Thyroid gland (tissue), 4 donors: ENCODE measurements around the gene HECTD3. TPM values are rescaled to one million over a fixed set of nuclear protein-coding genes. Genes with fewer than 3 reads are reported as not detected.
"Not testable (repeated sequence)": the region's sequence is repeated elsewhere in the genome, so short reads cannot be mapped to it uniquely, and the experiment has no call there.

Experiments
- DNase-seq, 2 donors: peaks; one replicate each; pipeline ENCODE4 v3.0.0-alpha.2; 2019
- H3K27ac ChIP-seq, 3 donors: fragments of 200-600 bp; sonication (generic); 1 replicate in 2 of 3; 2 replicates in 1 of 3; pipeline ENCODE4 v1.5.1; 2016 to 2019; ENCODE audit warnings: mild to moderate bottlenecking in 1 of 3, moderate library complexity in 1 of 3
- H3K27me3 ChIP-seq: fragments of 200-600 bp; sonication (generic); one replicate; pipeline ENCODE4 v1.5.1; 2019
- H3K36me3 ChIP-seq, 2 donors: fragments of 200-600 bp; sonication (generic); one replicate each; pipeline ENCODE4 v1.5.1; 2016 to 2019
- H3K4me1 ChIP-seq, 2 donors: fragments of 200-600 bp; sonication (generic); one replicate each; pipeline ENCODE4 v1.5.1; 2017 to 2019
- H3K4me3 ChIP-seq, 3 donors: fragments of 200-600 bp; sonication (generic); replicated peaks in 1 of 3; 1 replicate in 2 of 3; 2 replicates in 1 of 3; pipeline ENCODE4 v1.5.1; 2016; ENCODE audit warnings: mild to moderate bottlenecking in 1 of 3
- H3K9me3 ChIP-seq: fragments of 200-600 bp; sonication (generic); one replicate; pipeline ENCODE4 v1.5.1; 2017
- POLR2A ChIP-seq, 2 donors: fragments of 450-650 bp; IDR thresholded peaks; one replicate each; pipeline ENCODE4 v1.6.1; 2017; ENCODE audit warnings: antibody characterized with exemption in 2 of 2, mild to moderate bottlenecking in 2 of 2, moderate library complexity in 1 of 2
- WGBS, 2 donors: methylation state at CpG; one replicate each; pipeline ENCODE4 v1.1.5; 2017; 5-methylcytosine and 5-hydroxymethylcytosine counted together
- intact Hi-C: fragments of 100-400 bp; cut with DNase I; formaldehyde crosslinking; loops from one replicate; pipeline ENCODE4 v1.15.1; 2023
- total RNA-seq, 4 donors: library from RNA; depleted of rRNA; stranded (reverse); fragments of >200 nt; gene quantifications; one replicate each; pipeline ENCODE4 v1.2.3, GENCODE V29; 2016
- TF ChIP-seq, protein P1 (sequence below), 6 experiments: fragments of 200-600 bp in 3 of 6; fragments of 450-650 bp in 3 of 6; sonication (generic) in 3 of 6; IDR thresholded peaks; one replicate each; pipeline ENCODE4 v1.5.1; 2016 to 2019; ENCODE audit warnings: antibody characterized with exemption in 6 of 6, mild to moderate bottlenecking in 2 of 6, inconsistent platforms in 1 of 6, moderate library complexity in 1 of 6

HECTD3 gene
- total RNA-seq, 4 donors from 2014 or later, result 30.8 to 42.6 (median 38.1) TPM

DNA sequence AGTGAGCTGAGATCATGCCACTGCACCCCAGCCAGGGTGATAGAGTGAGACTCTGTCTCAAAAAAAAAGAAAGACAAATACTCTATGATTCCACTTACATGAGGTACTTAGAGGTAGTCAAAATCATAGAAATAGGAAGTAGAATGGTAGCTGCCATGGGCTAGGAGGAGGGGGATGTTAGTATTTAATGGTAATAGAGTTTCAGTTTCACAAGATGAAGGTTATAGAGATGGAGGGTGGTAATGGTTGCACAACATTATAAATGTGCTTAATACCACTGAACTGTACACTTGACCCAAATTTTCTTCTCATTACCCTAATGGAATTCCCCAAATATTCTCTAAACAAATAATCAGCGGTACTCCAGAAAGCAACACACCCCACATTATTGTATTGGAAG is 37.5 kb downstream of the HECTD3 start:
- TF ChIP-seq, protein P1, sequence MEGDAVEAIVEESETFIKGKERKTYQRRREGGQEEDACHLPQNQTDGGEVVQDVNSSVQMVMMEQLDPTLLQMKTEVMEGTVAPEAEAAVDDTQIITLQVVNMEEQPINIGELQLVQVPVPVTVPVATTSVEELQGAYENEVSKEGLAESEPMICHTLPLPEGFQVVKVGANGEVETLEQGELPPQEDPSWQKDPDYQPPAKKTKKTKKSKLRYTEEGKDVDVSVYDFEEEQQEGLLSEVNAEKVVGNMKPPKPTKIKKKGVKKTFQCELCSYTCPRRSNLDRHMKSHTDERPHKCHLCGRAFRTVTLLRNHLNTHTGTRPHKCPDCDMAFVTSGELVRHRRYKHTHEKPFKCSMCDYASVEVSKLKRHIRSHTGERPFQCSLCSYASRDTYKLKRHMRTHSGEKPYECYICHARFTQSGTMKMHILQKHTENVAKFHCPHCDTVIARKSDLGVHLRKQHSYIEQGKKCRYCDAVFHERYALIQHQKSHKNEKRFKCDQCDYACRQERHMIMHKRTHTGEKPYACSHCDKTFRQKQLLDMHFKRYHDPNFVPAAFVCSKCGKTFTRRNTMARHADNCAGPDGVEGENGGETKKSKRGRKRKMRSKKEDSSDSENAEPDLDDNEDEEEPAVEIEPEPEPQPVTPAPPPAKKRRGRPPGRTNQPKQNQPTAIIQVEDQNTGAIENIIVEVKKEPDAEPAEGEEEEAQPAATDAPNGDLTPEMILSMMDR (IDR thresholded peaks at IDR 0.05), result no peak
- no peak for TF ChIP-seq POLR2A (IDR thresholded peaks at IDR 0.05)
- Histone ChIP-seq H3K36me3 (peaks cover 13 to 26% of the 10 kb centered on the region in 2 donors), H3K4me1 (no peaks in the 10 kb centered on the region), H3K27ac (no peak overlapping the region), H3K9me3 (no peaks in the 10 kb centered on the region), H3K27me3 (no peaks in the 10 kb centered on the region), H3K4me3 (no peak overlapping the region)
- DNase-seq, result no peak
- intact Hi-C loops, result no loop called here
- WGBS, 2 donors, result 95% methylated on average over 1 of the region's 1 CpG

DNA sequence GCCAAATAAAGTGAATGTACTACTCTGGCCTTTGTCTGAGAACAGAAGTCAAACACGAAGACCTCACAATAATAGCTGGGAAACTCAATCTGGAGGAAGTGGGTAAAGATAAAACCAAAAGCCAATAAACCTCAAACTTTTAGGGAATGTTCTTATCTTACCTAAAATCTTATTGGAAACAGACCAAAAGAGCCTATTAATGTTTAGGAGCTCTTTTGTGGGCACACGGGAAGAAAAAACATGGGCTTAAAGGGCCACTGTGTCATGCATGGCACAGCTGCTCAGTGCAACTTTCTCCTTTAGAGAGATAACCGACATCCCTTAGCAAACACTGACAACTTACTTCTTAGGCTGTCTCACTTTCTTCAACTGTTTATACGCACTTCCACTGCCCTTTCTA is 40.8 kb downstream of the HECTD3 start:
- 68 to 70% methylated on average over 4 of the region's 4 CpGs for WGBS, 2 donors
- no peaks in the 10 kb centered on the region for H3K4me1 ChIP-seq
- H3K27me3 ChIP-seq, result no peaks in the 10 kb centered on the region
- no peak overlapping the region for H3K27ac ChIP-seq
- intact Hi-C loops, result no loop called here
- no peak overlapping the region for H3K4me3 ChIP-seq
- no peaks in the 10 kb centered on the region for H3K9me3 ChIP-seq
- peaks cover 0 to 6% of the 10 kb centered on the region in 2 donors for H3K36me3 ChIP-seq
- no peak for TF ChIP-seq POLR2A (IDR thresholded peaks at IDR 0.05)
- TF ChIP-seq, protein P1 (IDR thresholded peaks at IDR 0.05), result no peak
- DNase-seq, result no peak

DNA sequence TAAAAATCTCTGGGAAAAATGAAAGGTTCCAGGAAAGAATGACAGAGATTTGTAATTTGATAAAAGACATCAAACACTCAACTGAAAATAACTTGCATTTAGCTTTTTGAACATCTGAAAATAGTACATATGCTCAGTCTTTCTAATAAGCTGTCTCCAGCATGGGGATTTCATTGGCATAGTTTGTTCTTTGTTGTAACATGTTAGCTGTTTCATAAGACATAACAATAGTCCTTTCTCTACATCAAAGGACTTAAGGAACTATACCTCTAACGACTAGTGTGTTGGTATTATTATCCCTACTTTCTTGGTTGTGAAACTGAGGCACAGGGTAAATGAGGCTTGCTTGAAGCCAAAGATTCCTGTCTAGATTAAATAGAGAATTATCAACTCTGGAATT is 46.7 kb downstream of the HECTD3 start:
- no peak overlapping the region for H3K4me3 ChIP-seq
- no peaks in the 10 kb centered on the region for H3K36me3 ChIP-seq
- no peaks in the 10 kb centered on the region for H3K9me3 ChIP-seq
- WGBS, 2 donors, result 85% methylated on average over 1 of the region's 1 CpG
- no peak for TF ChIP-seq POLR2A (IDR thresholded peaks at IDR 0.05)
- TF ChIP-seq, protein P1 (IDR thresholded peaks at IDR 0.05), result no peak
- DNase-seq, result no peak
- intact Hi-C loops, result no loop called here
- H3K27ac ChIP-seq, result no peak overlapping the region
- no peaks in the 10 kb centered on the region for H3K27me3 ChIP-seq
- H3K4me1 ChIP-seq, result no peaks in the 10 kb centered on the region

DNA sequence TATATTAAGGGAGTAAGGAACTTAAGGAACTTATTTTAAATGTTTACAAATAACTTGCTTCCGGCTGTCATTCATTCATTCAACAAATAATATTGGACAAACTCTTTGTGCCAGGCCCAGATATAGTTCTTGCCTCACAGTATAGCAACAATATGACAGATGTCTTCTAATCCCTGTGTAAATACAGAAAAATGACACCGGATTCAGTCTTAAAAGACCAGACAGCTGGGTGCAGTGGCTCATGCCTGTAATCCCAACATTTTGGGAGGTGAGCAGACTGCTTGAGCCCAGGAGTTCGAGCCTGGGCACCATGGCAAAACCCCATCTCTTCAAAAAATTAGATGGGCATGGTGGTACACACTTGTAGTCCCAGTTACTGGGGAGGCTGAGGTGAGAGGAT is 48.4 kb downstream of the HECTD3 start:
- Histone ChIP-seq H3K4me3 (no peak overlapping the region), H3K27me3 (no peaks in the 10 kb centered on the region), H3K36me3 (no peaks in the 10 kb centered on the region), H3K9me3 (no peaks in the 10 kb centered on the region), H3K27ac (no peak overlapping the region), H3K4me1 (no peaks in the 10 kb centered on the region)
- TF ChIP-seq POLR2A (IDR thresholded peaks at IDR 0.05), result no peak
- TF ChIP-seq, protein P1 (IDR thresholded peaks at IDR 0.05), result no peak
- intact Hi-C loops, result no loop called here
- whole genome bisulfite sequencing, 2 donors, result 100% methylated on average over 3 of the region's 3 CpGs
- DNase-seq, result no peak

DNA sequence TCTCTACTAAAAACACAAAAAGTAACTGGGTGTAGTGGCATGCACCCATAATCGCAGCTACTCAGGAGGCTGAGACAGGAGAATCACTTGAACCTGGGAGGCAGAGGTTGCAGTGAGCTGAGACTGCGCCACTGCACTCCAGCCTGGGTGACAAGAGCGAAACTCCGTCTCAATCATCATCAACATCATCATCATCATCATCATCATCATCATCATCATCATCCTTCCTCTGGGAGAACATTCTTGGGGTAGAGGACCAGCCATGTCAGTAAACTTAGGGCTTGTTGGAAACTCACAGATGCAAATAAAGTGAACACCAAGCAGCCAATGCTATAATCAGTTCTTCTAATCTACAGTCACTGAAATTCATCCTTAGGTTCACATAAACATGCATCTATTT is 49.1 kb downstream of the HECTD3 start:
- H3K4me1 ChIP-seq, intact Hi-C loops, H3K27ac ChIP-seq, DNase-seq, H3K9me3 ChIP-seq, H3K4me3 ChIP-seq, H3K27me3 ChIP-seq, H3K36me3 ChIP-seq: not testable (repeated sequence)
- WGBS, 2 donors, result 94% methylated on average over 4 of the region's 4 CpGs

DNA sequence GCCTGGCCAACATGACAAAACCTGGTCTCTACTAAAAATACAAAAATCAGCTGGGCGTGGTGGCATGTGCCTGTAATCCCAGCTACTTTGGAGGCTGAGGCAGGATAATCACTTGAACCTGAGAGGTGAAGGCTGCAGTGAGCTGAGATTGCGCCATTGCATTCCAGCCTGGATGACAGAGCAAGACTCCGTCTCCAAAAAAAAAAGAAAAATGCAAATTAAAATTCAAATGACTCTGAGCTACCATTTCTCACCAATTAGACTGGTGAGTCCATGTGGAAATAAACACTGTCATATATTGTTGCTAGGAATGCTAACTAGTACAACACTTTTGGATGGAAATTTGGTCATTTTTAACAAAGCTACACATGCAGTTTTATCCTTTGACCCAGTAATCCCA is 53.6 kb downstream of the HECTD3 start:
- intact Hi-C loops, DNase-seq, H3K9me3 ChIP-seq, H3K4me3 ChIP-seq, H3K27ac ChIP-seq, H3K36me3 ChIP-seq, H3K27me3 ChIP-seq, H3K4me1 ChIP-seq: not testable (repeated sequence)
- WGBS, 2 donors, result 89 to 94% methylated on average over 3 of the region's 3 CpGs

DNA sequence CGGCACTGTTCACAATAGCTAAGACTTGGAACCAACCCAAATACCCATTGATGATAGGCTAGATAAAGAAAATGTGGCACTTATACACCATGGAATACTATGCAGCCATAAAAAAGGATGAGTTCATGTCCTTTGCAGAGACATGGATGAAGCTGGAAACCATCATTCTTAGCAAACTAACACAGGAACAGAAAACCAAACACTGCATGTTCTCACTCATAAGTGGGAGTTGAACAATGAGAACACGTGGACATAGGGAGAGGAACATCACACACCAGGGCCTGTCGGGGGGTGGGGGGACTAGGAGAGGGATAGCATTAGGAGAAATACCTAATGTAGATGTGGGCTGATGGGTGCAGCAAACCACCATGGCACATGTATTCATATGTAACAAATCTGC is 55.0 kb downstream of the HECTD3 start:
- DNase-seq, H3K27me3 ChIP-seq, H3K4me1 ChIP-seq, H3K9me3 ChIP-seq, H3K36me3 ChIP-seq, H3K27ac ChIP-seq, intact Hi-C loops, H3K4me3 ChIP-seq: not testable (repeated sequence)
- WGBS, 2 donors, result 97 to 99% methylated on average over 3 of the region's 3 CpGs
